ENCODE results near the gene CFAP251.

CFAP251 gene

GRCh38 chr12:121949648-121950397 is 31.4 kb downstream of the CFAP251 start:
- no peak for FAIRE-seq

GRCh38 chr12:121953117-121953692 is 34.8 kb downstream of the CFAP251 start:
- FAIRE-seq = no peak

GRCh38 chr12:121953695-121954094 is 35.3 kb downstream of the CFAP251 start:
- FAIRE-seq = no peak

GRCh38 chr12:121955258-121956237 is 37.2 kb downstream of the CFAP251 start:
- no peak for FAIRE-seq

- no peak for FAIRE-seq
Measured at GRCh38 chr12:121957861-121958515, 39.6 kb downstream of the CFAP251 start.

- no peak for FAIRE-seq
Measured at GRCh38 chr12:121958541-121959240, 40.3 kb downstream of the CFAP251 start.

- no peak for FAIRE-seq
Measured at GRCh38 chr12:121960541-121960940, 42.1 kb downstream of the CFAP251 start.

GRCh38 chr12:121961195-121961879 is 42.9 kb downstream of the CFAP251 start:
- no peak for FAIRE-seq

- FAIRE-seq = no peak
Measured at GRCh38 chr12:121963341-121964018, 45.1 kb downstream of the CFAP251 start.

GRCh38 chr12:121964813-121965643 is 46.6 kb downstream of the CFAP251 start:
- FAIRE-seq = no peak

GRCh38 chr12:121966959-121967358 is 48.6 kb downstream of the CFAP251 start:
- no peak for FAIRE-seq

GRCh38 chr12:121968876-121969275 is 50.5 kb downstream of the CFAP251 start:
- no peak for FAIRE-seq

- no peak for FAIRE-seq
Measured at GRCh38 chr12:121969726-121970125, 51.3 kb downstream of the CFAP251 start.

- no peak for FAIRE-seq
Measured at GRCh38 chr12:121970581-121971300, 52.3 kb downstream of the CFAP251 start.

- FAIRE-seq = no peak
Measured at GRCh38 chr12:121974026-121974985, 55.9 kb downstream of the CFAP251 start.

GRCh38 chr12:121975021-121975420 is 56.6 kb downstream of the CFAP251 start:
- no peak for FAIRE-seq

- FAIRE-seq = no peak
Measured at GRCh38 chr12:121976950-121977349, 58.6 kb downstream of the CFAP251 start.
